CD4-positive, alpha-beta T cell treated with Interleukin-17A for 1 hour (primary cell): ENCODE results near the gene FGF1.

Source experiments
- DNase-seq: peaks from one replicate; pipeline ENCODE4 v3.0.0-alpha.2; 2020

FGF1 gene

DNA sequence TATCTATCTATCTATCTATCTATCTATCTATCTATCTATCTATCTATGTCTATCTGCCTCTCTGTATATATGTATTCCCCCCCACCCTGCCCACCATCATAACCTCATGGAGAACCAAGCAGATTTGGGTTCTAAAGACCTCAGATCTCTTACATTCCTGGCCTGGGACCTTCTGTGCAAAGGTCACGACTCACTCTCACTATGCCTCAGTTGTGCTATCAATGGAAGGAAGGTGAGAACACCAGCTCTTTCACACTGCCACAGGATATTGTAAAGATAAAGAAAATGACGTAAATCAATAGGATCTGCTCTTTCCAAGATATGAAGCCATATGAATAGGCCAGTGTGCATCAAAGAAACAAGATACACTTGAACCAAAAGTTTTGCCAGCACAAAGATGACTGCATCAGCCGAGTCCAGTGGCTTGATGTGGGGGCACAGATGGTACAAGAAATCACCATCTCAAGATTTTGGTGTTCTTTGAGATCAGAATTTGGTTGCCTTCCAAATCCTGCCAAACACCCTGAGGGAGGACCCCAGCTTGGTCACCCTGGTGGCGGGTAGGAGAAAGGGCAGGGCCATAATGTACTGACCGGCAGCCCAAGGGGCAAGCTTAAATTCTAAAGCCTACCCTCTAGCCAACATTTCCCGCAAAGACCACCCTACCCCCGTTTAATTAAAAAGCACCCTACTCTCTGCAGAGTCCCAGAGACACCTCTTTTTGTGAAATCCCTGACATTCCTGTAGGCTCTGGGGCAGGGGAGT is 8.4 kb upstream of the FGF1 start:
- no peak for DNase-seq

DNA sequence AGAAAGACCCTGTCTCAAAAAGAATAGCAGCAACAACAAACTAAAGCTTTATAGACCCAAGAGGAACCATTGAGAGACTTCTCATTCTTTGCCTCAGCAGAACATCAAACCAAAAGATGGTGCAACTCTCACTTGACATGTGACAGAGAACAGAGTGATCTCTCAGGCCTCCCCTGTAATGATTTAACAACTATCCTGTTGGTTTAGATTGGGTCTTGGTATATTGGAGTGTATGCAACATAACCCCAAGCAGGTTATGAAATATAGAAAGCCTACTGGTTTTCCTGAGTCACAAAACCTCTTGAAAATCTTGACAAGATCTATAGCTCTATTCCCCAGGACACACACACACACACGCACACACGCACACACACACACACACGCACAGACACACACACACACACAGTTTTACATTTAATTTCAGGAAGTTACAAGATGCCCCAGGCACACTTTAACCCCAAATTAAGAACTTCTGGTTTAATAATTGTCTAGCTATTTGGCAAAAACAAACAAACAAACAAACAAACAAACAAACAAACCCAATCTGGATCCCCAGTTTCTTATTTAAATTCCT is 6.5 kb upstream of the FGF1 start:
- no peak for DNase-seq

- no peak for DNase-seq
These were observed 4.8 kb upstream of the FGF1 start for GRCh38 chr5:142690667-142691066.

- no peak for DNase-seq
These were observed 3.2 kb upstream of the FGF1 start for GRCh38 chr5:142689081-142689480.

DNA sequence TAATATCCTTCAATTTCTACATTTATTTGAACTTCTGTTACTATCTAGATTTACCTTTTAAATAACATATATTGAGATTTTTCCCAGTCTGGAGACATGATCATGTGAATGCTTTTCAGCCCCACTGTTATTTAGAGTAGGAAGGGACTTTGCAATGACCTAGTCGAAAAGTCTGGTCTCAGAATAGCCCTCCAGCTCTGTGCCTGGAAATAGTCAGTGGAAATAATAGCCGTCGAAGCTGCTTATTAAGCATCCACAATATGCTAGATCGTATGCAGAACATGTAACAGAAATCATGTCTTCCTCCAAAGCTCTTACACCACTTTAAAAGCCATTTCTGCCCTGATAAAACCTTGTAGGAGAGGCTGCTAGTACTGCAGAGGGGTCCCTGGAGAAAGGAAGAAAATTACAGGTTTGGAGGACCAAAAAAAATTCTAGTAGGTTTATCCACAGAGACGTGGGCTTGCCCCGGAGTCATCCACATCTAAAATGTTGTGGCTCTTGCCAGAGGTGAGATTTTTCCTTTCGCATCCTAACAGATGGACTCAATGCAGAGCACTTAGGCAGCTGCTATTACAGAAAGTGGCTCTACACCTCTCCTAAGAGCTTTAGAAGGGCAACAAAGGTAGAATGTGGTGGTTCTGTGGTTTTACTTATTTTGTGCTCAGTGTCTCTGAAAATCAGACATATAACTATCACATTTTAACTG is 2.5 kb upstream of the FGF1 start:
- no peak for DNase-seq

- no peak for DNase-seq
These were observed 1.1 kb upstream of the FGF1 start for GRCh38 chr5:142686968-142687367.

DNA sequence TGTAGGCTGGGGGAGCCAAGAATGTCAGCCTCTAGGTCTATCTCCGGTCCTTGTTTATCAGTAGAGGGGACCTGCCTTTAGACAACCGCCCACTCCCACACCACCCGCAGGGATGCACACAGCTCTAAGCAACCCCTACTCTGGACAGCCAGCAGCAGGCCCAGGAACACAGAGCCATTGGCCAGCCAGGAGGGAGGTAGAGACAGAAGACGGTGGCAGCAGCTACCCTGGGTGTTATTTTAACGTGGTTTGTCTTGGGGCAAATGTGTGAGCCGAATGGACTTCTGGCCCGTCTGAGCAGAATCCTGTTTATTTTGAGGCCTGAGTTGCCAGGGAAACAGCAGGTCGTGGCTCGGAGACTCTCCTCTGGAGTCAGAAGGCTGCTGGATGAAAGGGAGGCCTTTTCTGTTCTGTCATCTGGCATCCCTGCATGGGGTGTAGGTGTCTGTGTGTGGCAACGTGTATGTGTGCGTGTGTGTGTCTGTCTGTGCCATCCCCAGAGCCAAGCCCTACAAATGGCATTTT is 382 bp upstream of the FGF1 start:
- DNase-seq: no peak

DNA sequence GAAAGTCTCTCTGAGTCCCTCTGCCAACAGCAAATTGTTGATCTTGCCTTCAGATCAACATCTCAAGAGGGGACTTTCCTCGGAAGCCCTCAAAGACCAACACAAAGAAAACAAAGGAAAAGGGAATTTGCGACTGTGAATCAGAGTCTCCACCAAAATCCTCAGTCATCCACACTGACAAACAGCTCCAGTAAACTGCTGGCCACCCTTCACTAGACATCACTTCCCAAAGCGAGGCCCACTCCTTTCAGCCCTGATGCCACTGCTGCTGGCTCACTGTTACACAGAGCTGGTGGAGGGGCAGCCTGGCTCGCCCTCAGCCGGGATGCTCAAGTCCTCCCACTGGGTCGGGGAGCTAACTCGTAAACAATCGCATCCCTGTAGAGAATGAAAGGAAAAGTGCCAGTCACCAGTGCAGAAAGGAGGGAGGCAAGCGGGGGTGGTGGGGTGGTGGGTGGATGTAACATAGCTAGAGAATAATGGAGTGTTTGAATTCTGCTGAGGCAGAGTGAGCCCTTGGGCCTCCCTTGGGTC is 1.3 kb downstream of the FGF1 start:
- no peak for DNase-seq

DNA sequence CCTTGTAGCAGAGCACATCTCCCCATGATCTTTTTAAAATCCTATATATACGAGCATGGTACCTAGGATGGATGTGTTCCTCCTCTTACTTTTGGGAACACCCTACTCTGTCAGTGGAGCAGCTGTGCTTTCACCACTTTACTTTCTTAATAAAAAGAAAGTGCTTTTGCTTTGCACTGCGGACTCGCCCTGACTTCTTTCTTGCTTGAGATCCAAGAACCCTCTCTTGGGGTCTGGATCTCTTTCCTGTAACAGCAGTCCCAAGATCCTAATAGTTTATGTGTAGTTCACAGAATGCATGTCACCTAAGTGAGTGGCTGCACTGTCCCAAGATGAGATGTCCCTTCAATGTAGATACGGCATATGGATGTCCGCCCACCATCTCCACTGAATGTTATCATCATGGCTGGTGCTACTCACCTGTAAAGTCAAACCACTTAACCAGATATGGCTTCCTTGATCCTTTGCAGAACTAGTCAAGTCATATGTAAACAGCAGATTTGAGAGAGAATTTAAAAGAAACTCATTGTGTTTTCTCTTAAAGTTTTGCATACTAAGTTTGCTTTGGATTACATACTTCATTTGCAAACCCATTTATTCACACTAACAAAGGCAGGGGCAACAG is 1.9 kb downstream of the FGF1 start:
- no peak for DNase-seq

- DNase-seq: no peak
These were observed 2.8 kb downstream of the FGF1 start for GRCh38 chr5:142683116-142683515.

- no peak for DNase-seq
These were observed 5.2 kb downstream of the FGF1 start for GRCh38 chr5:142680605-142681259.

- no peak for DNase-seq
These were observed 6.1 kb downstream of the FGF1 start for GRCh38 chr5:142679744-142680143.

DNA sequence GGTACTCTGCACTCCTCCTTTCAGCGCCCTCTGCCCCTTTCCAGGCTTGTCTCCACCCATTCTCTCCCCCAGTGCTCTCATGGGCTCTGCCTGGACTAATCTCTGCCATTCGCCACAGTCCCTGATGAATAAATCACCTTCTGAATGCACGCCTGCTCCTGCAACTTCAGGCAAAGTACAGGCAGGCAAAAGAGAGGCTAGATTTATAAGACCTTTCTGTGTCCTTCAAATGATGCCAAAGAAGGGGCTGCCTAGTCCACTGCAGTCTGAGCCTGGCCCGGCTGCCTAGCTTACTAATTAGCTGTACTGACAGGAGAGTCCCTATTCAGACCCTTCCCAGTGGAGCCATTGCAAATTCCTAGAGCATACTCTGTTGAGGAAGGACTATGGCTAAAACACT is 7.4 kb downstream of the FGF1 start:
- DNase-seq: no peak

GRCh38 chr5:142677198-142677597 is 8.7 kb downstream of the FGF1 start:
- DNase-seq: no peak

- no peak for DNase-seq
These were observed 9.6 kb downstream of the FGF1 start for GRCh38 chr5:142676318-142676717.

DNA sequence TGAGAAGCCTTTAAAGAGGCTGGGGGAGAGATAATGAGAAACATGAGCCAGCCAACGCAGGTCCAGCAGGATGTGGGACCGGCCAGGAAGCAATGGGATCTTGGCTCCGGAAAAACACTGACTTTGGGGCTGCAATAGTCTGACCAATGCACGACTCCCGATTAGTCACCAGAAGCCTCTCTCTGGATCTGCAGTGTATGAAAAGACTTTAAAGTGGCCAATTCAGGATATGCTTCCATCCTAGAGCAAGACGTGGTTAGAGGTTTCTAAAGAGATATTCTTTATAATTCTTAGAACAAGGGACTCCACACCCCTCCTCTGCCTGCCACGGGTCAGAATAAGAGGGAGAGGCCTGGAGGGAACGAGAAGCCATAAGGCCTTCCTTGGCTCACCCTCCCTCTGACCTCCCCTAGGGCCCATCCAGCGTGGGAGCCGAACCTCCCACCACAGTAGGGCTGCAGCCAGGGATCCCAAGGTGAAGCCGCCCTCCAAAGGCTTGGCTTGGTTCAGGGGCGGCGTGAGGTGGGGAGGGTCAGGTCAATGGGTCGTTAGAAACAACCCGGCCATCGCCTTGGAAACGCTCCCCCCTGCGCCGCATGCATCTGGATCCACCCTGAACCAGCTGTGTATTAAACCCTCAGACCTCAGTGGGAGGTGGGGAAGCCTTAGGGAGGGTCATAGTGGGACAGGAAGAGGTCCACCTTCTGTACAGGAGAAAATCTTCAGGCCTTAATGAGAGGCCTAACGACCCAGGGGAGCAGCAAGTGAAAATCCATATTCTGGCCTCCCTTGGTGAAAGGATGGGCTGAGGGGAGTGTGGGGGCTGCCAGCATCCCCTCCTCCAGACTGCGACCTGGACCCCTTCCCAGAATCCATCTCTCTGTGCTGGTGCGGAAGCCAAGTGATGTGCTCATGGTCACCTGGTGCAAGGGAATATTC is 11.1 kb downstream of the FGF1 start:
- DNase-seq: no peak

GRCh38 chr5:142671801-142672200 is 14.1 kb downstream of the FGF1 start:
- DNase-seq: no peak

DNA sequence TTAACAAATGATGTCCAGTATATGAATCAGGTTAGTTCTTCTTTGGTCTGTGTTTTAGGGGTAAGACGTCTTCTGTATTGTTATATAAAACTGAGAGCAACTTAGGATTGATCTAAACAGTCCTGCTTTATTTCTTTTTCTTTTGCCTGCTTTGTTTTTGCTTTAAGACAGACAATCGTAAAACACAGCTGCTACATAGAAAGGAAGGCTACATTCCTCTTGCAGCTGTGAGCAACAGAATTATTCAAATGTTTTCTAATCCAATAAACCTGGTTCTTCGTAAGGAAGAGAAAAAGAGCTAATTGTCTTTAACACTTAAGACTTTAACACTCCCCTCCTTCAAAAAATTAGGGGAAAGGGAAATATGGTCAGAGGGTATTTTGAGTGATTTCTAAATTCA is 14.6 kb downstream of the FGF1 start:
- DNase-seq: no peak

- no peak for DNase-seq
These were observed 15.1 kb downstream of the FGF1 start for GRCh38 chr5:142670804-142671203.

DNA sequence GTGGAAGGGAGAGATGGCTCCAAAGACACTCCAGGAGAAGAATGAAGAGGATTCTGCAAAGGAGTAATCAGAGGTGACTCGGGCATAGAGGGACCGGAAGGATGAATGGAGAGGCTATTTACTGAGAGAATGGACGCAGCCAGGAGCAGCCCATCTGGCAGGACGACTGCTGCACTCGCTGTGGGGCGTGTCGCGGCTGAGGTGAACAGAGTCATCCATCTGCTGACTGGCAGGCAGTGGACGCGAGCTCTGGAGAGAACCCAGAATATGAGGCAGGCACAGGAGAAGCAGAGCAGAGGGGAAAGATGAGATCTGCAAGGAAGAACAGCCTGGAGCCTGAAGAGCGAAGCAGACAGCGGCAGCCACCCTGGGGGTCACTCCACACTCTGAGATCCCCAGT is 16.4 kb downstream of the FGF1 start:
- DNase-seq: no peak

DNA sequence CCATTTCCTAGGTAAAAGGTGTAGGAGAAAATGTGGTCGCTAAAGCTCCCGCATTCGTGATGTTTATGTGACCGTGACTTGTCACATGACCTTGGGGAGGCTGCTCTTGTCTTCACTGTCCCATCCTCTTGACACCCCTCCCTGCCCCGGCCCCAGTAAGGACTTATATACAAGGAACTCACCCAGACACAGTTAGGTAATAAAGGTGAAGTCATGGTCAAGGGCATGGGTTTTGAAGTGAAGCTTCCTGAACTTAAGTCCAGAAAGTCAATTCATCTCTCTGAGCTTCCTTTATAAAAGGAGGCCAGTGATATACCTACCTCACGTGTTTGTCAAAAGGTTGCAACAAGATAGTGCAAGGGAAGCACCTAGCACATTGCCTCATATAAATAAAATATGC is 17.6 kb downstream of the FGF1 start:
- no peak for DNase-seq

DNA sequence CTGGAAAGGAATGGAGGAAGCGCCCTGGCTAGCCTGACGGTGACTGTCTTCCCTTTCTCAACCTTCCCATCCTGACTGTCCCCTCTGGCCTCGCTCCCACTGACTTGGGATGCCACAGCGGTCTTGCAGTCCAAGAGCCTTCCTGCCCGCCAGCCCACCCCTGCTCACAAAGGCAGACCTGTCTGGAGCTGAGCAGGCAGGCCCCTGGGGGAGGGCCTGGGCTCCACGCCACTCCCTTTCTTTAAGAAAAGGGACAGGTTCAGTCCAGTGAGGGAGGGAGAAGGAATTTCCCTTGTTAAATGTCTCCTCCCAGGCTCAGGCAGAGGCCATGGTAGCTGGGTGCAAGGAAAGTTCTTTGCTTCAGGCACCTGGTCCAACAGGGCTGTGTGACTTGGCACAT is 18.1 kb downstream of the FGF1 start:
- DNase-seq: no peak
